ENCODE measurements around the gene TAS2R40.

Gene TAS2R40

GRCh38 chr7:143225047-143225446, 3.2 kb downstream of the TAS2R40 start:
- no peak for DNase-seq

GRCh38 chr7:143227806-143228205, 6.0 kb downstream of the TAS2R40 start:
- DNase-seq, result no peak

- DNase-seq, result peak; percentile 35
These were observed 7.4 kb downstream of the TAS2R40 start for GRCh38 chr7:143229054-143229790.

- DNase-seq, result no peak
These were observed 9.0 kb downstream of the TAS2R40 start for GRCh38 chr7:143230602-143231457.

- DNase-seq, result no peak
These were observed 12.1 kb downstream of the TAS2R40 start for GRCh38 chr7:143233816-143234532.

- DNase-seq, result no peak
These were observed 12.7 kb downstream of the TAS2R40 start for GRCh38 chr7:143234533-143234875.

GRCh38 chr7:143235561-143235960, 13.7 kb downstream of the TAS2R40 start:
- DNase-seq, result no peak

- no peak for DNase-seq
These were observed 14.7 kb downstream of the TAS2R40 start for GRCh38 chr7:143236408-143236990.

- DNase-seq, result no peak
These were observed 15.5 kb downstream of the TAS2R40 start for GRCh38 chr7:143237366-143237765.

- no peak for DNase-seq
These were observed 16.6 kb downstream of the TAS2R40 start for GRCh38 chr7:143238289-143238980.

GRCh38 chr7:143239813-143240212, 18.0 kb downstream of the TAS2R40 start:
- no peak for DNase-seq

- peak; percentile 75 for DNase-seq
These were observed 18.7 kb downstream of the TAS2R40 start for GRCh38 chr7:143240291-143241168.

- no peak for DNase-seq
These were observed 20.5 kb downstream of the TAS2R40 start for GRCh38 chr7:143242306-143242705.

GRCh38 chr7:143243111-143243510, 21.3 kb downstream of the TAS2R40 start:
- DNase-seq, result no peak

- DNase-seq, result no peak
These were observed 21.8 kb downstream of the TAS2R40 start for GRCh38 chr7:143243614-143244013.

- DNase-seq, result no peak
These were observed 22.5 kb downstream of the TAS2R40 start for GRCh38 chr7:143244321-143244720.

- DNase-seq, result no peak
These were observed 23.3 kb downstream of the TAS2R40 start for GRCh38 chr7:143245123-143245522.

GRCh38 chr7:143247372-143247771, 25.5 kb downstream of the TAS2R40 start:
- no peak for DNase-seq

- DNase-seq, result no peak
These were observed 27.0 kb downstream of the TAS2R40 start for GRCh38 chr7:143248761-143249354.

GRCh38 chr7:143250199-143250598, 28.4 kb downstream of the TAS2R40 start:
- no peak for DNase-seq

GRCh38 chr7:143250822-143251221, 29.0 kb downstream of the TAS2R40 start:
- no peak for DNase-seq

Data from right hindlimb (tissue), 1 donor.